GM18951 (cell line): ENCODE measurements around the gene FUCA1.

ENCODE experiments used
- POLR2A ChIP-seq: IDR thresholded peaks from 4 replicates; pipeline ENCODE4 v1.6.1; 2011; ENCODE audit warnings: mild to moderate bottlenecking; ENCODE audit not compliant: insufficient read length, insufficient read depth; ENCODE audit errors: extremely low read depth
- in situ Hi-C: fragments of 300-500 bp; cut with MboI; formaldehyde crosslinking; loops from one replicate; pipeline ENCODE4 v1.12.0; 2022; ENCODE audit warnings: low sequenced_read_pairs, mixed read lengths, inconsistent platforms; ENCODE audit not compliant: unreplicated experiment

FUCA1 gene

GRCh38 chr1:23799570-23800399 lies 68.3 kb downstream of the FUCA1 start:
- TF ChIP-seq POLR2A = peak; percentile 38
- in situ Hi-C loops = loop anchor here (10.0 kb wide), 1 partner anchor 115 kb away; the partner anchor contains the start of gene CNR2

DNA sequence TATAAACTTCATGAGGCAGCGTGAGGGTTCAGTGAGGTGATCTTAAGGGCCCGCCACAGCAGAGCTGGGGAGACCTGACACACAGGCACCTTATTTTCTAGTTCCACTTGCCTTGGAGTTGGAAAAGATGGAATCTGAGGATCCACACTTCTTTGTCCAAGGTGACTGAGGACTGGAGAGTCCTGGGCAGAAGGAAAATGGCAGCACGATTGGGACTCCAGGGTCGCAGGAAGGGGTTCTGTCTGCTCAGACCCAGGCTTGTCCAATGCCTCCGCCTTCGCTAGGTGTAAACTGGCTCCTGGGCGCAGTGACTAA lies 68.9 kb downstream of the FUCA1 start:
- in situ Hi-C loops = no loop called here
- no peak for TF ChIP-seq POLR2A

GRCh38 chr1:23798662-23799142 lies 69.4 kb downstream of the FUCA1 start:
- TF ChIP-seq POLR2A = no peak
- in situ Hi-C loops = no loop called here

- TF ChIP-seq POLR2A = no peak
- in situ Hi-C loops = no loop called here
These were observed 70.3 kb downstream of the FUCA1 start for GRCh38 chr1:23797478-23798448.

- no peak for TF ChIP-seq POLR2A
- in situ Hi-C loops = no loop called here
These were observed 71.4 kb downstream of the FUCA1 start for GRCh38 chr1:23796466-23797271.

GRCh38 chr1:23795676-23796465 lies 72.2 kb downstream of the FUCA1 start:
- in situ Hi-C loops = no loop called here
- no peak for TF ChIP-seq POLR2A
